Stimulated activated CD4-positive, alpha-beta T cell treated with anti-CD3 and anti-CD28 coated beads, Interleukin-1b, Interleukin-23, amount 100 ng/mL, for 48 hours (primary cell): ENCODE measurements around the gene TMOD3.
"Not testable (repeated sequence)": the region's sequence is repeated elsewhere in the genome, so short reads cannot be mapped to it uniquely, and the experiment has no call there.

Experiments
- DNase-seq: peaks from one replicate; pipeline ENCODE4 v3.0.0-alpha.2; 2020

The TMOD3 gene

GRCh38 chr15:51865317-51865716, 35.9 kb downstream of the TMOD3 start:
- no peak for DNase-seq

GRCh38 chr15:51866161-51866560, 36.7 kb downstream of the TMOD3 start:
- no peak for DNase-seq

- DNase-seq: no peak
Measured at GRCh38 chr15:51866751-51867150, 37.3 kb downstream of the TMOD3 start.

- no peak for DNase-seq
Measured at GRCh38 chr15:51869060-51869421, 39.6 kb downstream of the TMOD3 start.

- no peak for DNase-seq
Measured at GRCh38 chr15:51870774-51871173, 41.3 kb downstream of the TMOD3 start.

GRCh38 chr15:51874751-51875644, 45.5 kb downstream of the TMOD3 start:
- no peak for DNase-seq

GRCh38 chr15:51876169-51876568, 46.7 kb downstream of the TMOD3 start:
- no peak for DNase-seq

- DNase-seq: no peak
Measured at GRCh38 chr15:51878446-51879386, 49.3 kb downstream of the TMOD3 start.

GRCh38 chr15:51879555-51879954, 50.1 kb downstream of the TMOD3 start:
- DNase-seq: no peak

GRCh38 chr15:51883271-51883837, 53.9 kb downstream of the TMOD3 start:
- no peak for DNase-seq

- no peak for DNase-seq
Measured at GRCh38 chr15:51884041-51884440, 54.6 kb downstream of the TMOD3 start.

GRCh38 chr15:51884517-51885236, 55.2 kb downstream of the TMOD3 start:
- DNase-seq: no peak

GRCh38 chr15:51885758-51886157, 56.3 kb downstream of the TMOD3 start:
- DNase-seq: not testable (repeated sequence)

GRCh38 chr15:51887887-51888592, 58.6 kb downstream of the TMOD3 start:
- DNase-seq: no peak

- DNase-seq: no peak
Measured at GRCh38 chr15:51888593-51889195, 59.2 kb downstream of the TMOD3 start.

GRCh38 chr15:51889486-51889885, 60.0 kb downstream of the TMOD3 start:
- DNase-seq: no peak

GRCh38 chr15:51904421-51904820, 75.0 kb downstream of the TMOD3 start:
- DNase-seq: no peak

- DNase-seq: no peak
Measured at GRCh38 chr15:51904931-51905330, 75.5 kb downstream of the TMOD3 start.

GRCh38 chr15:51907136-51907862, 77.8 kb downstream of the TMOD3 start:
- DNase-seq: peak; percentile 3

GRCh38 chr15:51908316-51908715, 78.9 kb downstream of the TMOD3 start:
- DNase-seq: no peak

GRCh38 chr15:51909584-51909983, 80.1 kb downstream of the TMOD3 start:
- no peak for DNase-seq
